Measurements from ENCODE around the gene HP.

GRCh38 chr16:72068930-72069329 is 14.6 kb downstream of the HP start:
- no peak for TF ChIP-seq CTCF (IDR thresholded peaks at IDR 0.05; ENCODE audit: poor library complexity)
- no peak for TF ChIP-seq EZH2phosphoT487 (IDR thresholded peaks at IDR 0.05; ENCODE audit: low read depth, severe bottlenecking, unreplicated experiment)
- TF ChIP-seq EZH2 (IDR thresholded peaks at IDR 0.05; ENCODE audit: borderline replicate concordance) = no peak
